GM12878 (cell line): ENCODE data around the gene TEDC1. TPM values are rescaled to one million over a fixed set of nuclear protein-coding genes. Genes with fewer than 3 reads are reported as not detected.

Experiments used
- BCL11A ChIP-seq: IDR thresholded peaks from 2 replicates; pipeline ENCODE4 v1.6.1; 2011; ENCODE audit warnings: low read depth, low read length
- CHD4 ChIP-seq: fragments of 200-600 bp; sonication (generic); IDR thresholded peaks from 2 replicates; pipeline ENCODE4 v1.6.1; 2016; ENCODE audit warnings: mild to moderate bottlenecking
- EZH2 ChIP-seq: IDR thresholded peaks from 2 replicates; pipeline ENCODE4 v1.6.1; 2012; ENCODE audit warnings: low read depth, mild to moderate bottlenecking, control low read depth, inconsistent platforms, low read length, borderline replicate concordance; ENCODE audit not compliant: control insufficient read depth
- JUND ChIP-seq: IDR thresholded peaks from 2 replicates; pipeline ENCODE4 v1.6.1; 2012; ENCODE audit warnings: low read depth, mild to moderate bottlenecking, low read length, improper control_type of control experiment, moderate library complexity
- MEF2B ChIP-seq: fragments of 450-650 bp; IDR thresholded peaks from 2 replicates; pipeline ENCODE4 v1.6.1; 2018; ENCODE audit warnings: mild to moderate bottlenecking, moderate library complexity; ENCODE audit not compliant: partially characterized antibody, poor library complexity, severe bottlenecking
- NKRF ChIP-seq: fragments of 450-650 bp; conservative IDR thresholded peaks from 2 replicates; pipeline ENCODE4 v1.6.1; 2017; ENCODE audit warnings: mild to moderate bottlenecking, moderate library complexity
- NR2C2 ChIP-seq: IDR thresholded peaks from 2 replicates; pipeline ENCODE4 v1.6.1; 2011; ENCODE audit warnings: borderline replicate concordance, low read depth; ENCODE audit not compliant: control insufficient read depth, insufficient read length
- PAX5 ChIP-seq: IDR thresholded peaks from 2 replicates; pipeline ENCODE4 v1.6.1; 2011; ENCODE audit warnings: low read depth, low read length, borderline replicate concordance
- SUZ12 ChIP-seq: fragments of 200-600 bp; sonication (generic); IDR thresholded peaks from one replicate; pipeline ENCODE4 v1.6.1; 2018; ENCODE audit warnings: antibody characterized with exemption, mild to moderate bottlenecking; ENCODE audit not compliant: unreplicated experiment
- YBX1 ChIP-seq: fragments of 450-650 bp; IDR thresholded peaks from 2 replicates; pipeline ENCODE4 v1.6.1; 2016; ENCODE audit warnings: antibody characterized with exemption
- polyA plus RNA-seq, 11 experiments: library from polyadenylated mRNA; depleted of rRNA in 4 of 11; unstranded in 6 of 11; stranded (reverse) in 5 of 11; fragments of >200 nt; fragmentation: Nextera tagmentation in 4 of 11; fragmentation: Illumina TruSeq in 1 of 11; extraction: Ambion mirVana in 4 of 11; extraction: Trizol in 1 of 11; gene quantifications; 1 replicate in 1 of 11; 2 replicates in 10 of 11; pipeline versions ENCODE4 v1.2.1 to v1.2.3, GENCODE V29; 2011 to 2016; ENCODE audit warnings: inconsistent platforms in 2 of 11, missing spikeins in 2 of 11, low read depth in 1 of 11
- total RNA-seq, 4 experiments: library from RNA; depleted of rRNA in 3 of 4; stranded (reverse); fragments of >200 nt in 3 of 4; fragmentation: Illumina TruSeq in 1 of 4; extraction: Trizol in 1 of 4; gene quantifications; 2 replicates each; pipeline versions ENCODE4 v1.2.1 to v1.2.3, GENCODE V29; 2013 to 2021
- TF ChIP-seq, protein P1 (sequence below): IDR thresholded peaks from 2 replicates; pipeline ENCODE4 v1.6.1; 2012; ENCODE audit warnings: low read depth, low read length, improper control_type of control experiment
- TF ChIP-seq, protein P2 (sequence below): IDR thresholded peaks from 2 replicates; pipeline ENCODE4 v1.6.1; 2012; ENCODE audit warnings: mild to moderate bottlenecking, low read depth, low read length

The TEDC1 gene
- total and polyA plus RNA-seq, 10 of the 15 experiments (the other 5 are each of a cell fraction or from before 2014, with no cell fraction given): 0.19 to 34.2 (median 14.5) TPM

- no peak for TF ChIP-seq PAX5
- no peak for TF ChIP-seq CHD4
- no peak for TF ChIP-seq BCL11A
- TF ChIP-seq, protein P1, sequence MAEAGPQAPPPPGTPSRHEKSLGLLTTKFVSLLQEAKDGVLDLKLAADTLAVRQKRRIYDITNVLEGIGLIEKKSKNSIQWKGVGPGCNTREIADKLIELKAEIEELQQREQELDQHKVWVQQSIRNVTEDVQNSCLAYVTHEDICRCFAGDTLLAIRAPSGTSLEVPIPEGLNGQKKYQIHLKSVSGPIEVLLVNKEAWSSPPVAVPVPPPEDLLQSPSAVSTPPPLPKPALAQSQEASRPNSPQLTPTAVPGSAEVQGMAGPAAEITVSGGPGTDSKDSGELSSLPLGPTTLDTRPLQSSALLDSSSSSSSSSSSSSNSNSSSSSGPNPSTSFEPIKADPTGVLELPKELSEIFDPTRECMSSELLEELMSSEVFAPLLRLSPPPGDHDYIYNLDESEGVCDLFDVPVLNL: no peak
- TF ChIP-seq JUND: no peak
- no peak for TF ChIP-seq NR2C2
- TF ChIP-seq, protein P2, sequence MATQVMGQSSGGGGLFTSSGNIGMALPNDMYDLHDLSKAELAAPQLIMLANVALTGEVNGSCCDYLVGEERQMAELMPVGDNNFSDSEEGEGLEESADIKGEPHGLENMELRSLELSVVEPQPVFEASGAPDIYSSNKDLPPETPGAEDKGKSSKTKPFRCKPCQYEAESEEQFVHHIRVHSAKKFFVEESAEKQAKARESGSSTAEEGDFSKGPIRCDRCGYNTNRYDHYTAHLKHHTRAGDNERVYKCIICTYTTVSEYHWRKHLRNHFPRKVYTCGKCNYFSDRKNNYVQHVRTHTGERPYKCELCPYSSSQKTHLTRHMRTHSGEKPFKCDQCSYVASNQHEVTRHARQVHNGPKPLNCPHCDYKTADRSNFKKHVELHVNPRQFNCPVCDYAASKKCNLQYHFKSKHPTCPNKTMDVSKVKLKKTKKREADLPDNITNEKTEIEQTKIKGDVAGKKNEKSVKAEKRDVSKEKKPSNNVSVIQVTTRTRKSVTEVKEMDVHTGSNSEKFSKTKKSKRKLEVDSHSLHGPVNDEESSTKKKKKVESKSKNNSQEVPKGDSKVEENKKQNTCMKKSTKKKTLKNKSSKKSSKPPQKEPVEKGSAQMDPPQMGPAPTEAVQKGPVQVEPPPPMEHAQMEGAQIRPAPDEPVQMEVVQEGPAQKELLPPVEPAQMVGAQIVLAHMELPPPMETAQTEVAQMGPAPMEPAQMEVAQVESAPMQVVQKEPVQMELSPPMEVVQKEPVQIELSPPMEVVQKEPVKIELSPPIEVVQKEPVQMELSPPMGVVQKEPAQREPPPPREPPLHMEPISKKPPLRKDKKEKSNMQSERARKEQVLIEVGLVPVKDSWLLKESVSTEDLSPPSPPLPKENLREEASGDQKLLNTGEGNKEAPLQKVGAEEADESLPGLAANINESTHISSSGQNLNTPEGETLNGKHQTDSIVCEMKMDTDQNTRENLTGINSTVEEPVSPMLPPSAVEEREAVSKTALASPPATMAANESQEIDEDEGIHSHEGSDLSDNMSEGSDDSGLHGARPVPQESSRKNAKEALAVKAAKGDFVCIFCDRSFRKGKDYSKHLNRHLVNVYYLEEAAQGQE: no peak
- TF ChIP-seq NKRF: no peak
- TF ChIP-seq SUZ12: no peak
- TF ChIP-seq MEF2B: no peak
- TF ChIP-seq YBX1: no peak
- no peak for TF ChIP-seq EZH2
Measured at GRCh38 chr14:105455766-105456660, 35.0 kb upstream of the TEDC1 start (continued).
